ENCODE data around the gene GTF2A1. TPM values are rescaled to one million over a fixed set of nuclear protein-coding genes. Genes with fewer than 3 reads are reported as not detected.

GTF2A1 gene
- total RNA-seq, 1 experiment from 2014 or later: 24.4 TPM

- H3K9me2 ChIP-seq (replicated peaks; ENCODE audit: low read length): no peaks in the 10 kb centered on the region
- H2AFZ ChIP-seq (ENCODE audit: low read length): no peak overlapping the region
- no TSS peak for BruUV-seq (replicated peaks)
- ChIA-PET POLR2A (ENCODE audit: unreplicated experiment) (no interaction called here), CTCF (no interaction called here)
- H3K27ac ChIP-seq (ENCODE audit: low read length): no peak overlapping the region
- no peaks in the 10 kb centered on the region for H3F3A ChIP-seq (ENCODE audit: low read length, unreplicated experiment)
- H3K4me1 ChIP-seq (ENCODE audit: insufficient read depth, low read length): peaks cover 18% of the 10 kb centered on the region
- no peaks in the 10 kb centered on the region for H3K27me3 ChIP-seq (ENCODE audit: low read length)
- DNase-seq (no peak), ATAC-seq (no peak)
- no peaks in the 10 kb centered on the region for H3K36me3 ChIP-seq (ENCODE audit: low read depth, low read length)
- H3K79me2 ChIP-seq (ENCODE audit: low read length): no peaks in the 10 kb centered on the region
- H3K4me2 ChIP-seq (ENCODE audit: low read length): no peak overlapping the region
- H4K20me1 ChIP-seq (ENCODE audit: low read length): no peaks in the 10 kb centered on the region
- no peaks in the 10 kb centered on the region for H3K9me3 ChIP-seq (ENCODE audit: low read length)
- intact Hi-C loops (cut with micrococcal nuclease): no loop called here
- no peak overlapping the region for H3K4me3 ChIP-seq (ENCODE audit: low read length)
- TF ChIP-seq EZH2 (IDR thresholded peaks at IDR 0.05; ENCODE audit: low read length, unreplicated experiment): no peak
- TF ChIP-seq EZH2phosphoT487 (IDR thresholded peaks at IDR 0.05; ENCODE audit: borderline replicate concordance, low read length): no peak
- TF ChIP-seq, protein P1, sequence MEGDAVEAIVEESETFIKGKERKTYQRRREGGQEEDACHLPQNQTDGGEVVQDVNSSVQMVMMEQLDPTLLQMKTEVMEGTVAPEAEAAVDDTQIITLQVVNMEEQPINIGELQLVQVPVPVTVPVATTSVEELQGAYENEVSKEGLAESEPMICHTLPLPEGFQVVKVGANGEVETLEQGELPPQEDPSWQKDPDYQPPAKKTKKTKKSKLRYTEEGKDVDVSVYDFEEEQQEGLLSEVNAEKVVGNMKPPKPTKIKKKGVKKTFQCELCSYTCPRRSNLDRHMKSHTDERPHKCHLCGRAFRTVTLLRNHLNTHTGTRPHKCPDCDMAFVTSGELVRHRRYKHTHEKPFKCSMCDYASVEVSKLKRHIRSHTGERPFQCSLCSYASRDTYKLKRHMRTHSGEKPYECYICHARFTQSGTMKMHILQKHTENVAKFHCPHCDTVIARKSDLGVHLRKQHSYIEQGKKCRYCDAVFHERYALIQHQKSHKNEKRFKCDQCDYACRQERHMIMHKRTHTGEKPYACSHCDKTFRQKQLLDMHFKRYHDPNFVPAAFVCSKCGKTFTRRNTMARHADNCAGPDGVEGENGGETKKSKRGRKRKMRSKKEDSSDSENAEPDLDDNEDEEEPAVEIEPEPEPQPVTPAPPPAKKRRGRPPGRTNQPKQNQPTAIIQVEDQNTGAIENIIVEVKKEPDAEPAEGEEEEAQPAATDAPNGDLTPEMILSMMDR (conservative IDR thresholded peaks at IDR 0.05; ENCODE audit: low read depth, low read length): no peak
- H3K9ac ChIP-seq (ENCODE audit: low read length): no peak overlapping the region
Measured at GRCh38 chr14:81265636-81266169, 44.9 kb upstream of the GTF2A1 start.

DNA sequence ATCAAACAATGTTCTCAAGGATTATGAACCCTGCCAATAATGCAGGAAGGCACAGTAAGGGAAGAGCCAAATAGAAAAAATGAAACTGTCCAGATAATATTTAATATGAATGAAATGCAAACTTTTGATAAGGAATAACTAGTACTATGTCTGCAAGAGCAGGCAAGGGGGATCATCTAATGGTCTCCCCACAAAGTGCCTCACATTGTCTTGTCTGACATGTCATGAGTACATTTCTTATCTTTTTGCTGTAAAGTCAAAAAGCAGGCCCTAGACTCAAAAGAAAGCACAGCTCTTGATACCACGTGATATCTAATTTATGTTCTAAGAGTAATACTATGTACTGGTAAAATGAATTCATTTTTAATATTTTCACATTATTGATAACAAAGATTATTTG is 43.9 kb upstream of the GTF2A1 start:
- Histone ChIP-seq H3K36me3 (ENCODE audit: low read depth, low read length) (no peaks in the 10 kb centered on the region), H3K9me2 (replicated peaks; ENCODE audit: low read length) (no peaks in the 10 kb centered on the region), H3K9me3 (ENCODE audit: low read length) (no peaks in the 10 kb centered on the region), H4K20me1 (ENCODE audit: low read length) (no peaks in the 10 kb centered on the region), H3K79me2 (ENCODE audit: low read length) (no peaks in the 10 kb centered on the region), H3K4me2 (ENCODE audit: low read length) (no peak overlapping the region), H2AFZ (ENCODE audit: low read length) (no peak overlapping the region), H3K4me1 (ENCODE audit: insufficient read depth, low read length) (peaks cover 18% of the 10 kb centered on the region), H3K4me3 (ENCODE audit: low read length) (no peak overlapping the region), H3K27me3 (ENCODE audit: low read length) (no peaks in the 10 kb centered on the region), H3K9ac (ENCODE audit: low read length) (no peak overlapping the region), H3K27ac (ENCODE audit: low read length) (no peak overlapping the region), H3F3A (ENCODE audit: low read length, unreplicated experiment) (no peaks in the 10 kb centered on the region)
- ChIA-PET POLR2A (ENCODE audit: unreplicated experiment) (no interaction called here), CTCF (no interaction called here)
- intact Hi-C loops (cut with micrococcal nuclease): no loop called here
- DNase-seq: no peak
- no TSS peak for BruUV-seq (replicated peaks)
- TF ChIP-seq, protein P1 (conservative IDR thresholded peaks at IDR 0.05; ENCODE audit: low read depth, low read length): no peak
- no peak for TF ChIP-seq EZH2 (IDR thresholded peaks at IDR 0.05; ENCODE audit: low read length, unreplicated experiment)
- no peak for TF ChIP-seq EZH2phosphoT487 (IDR thresholded peaks at IDR 0.05; ENCODE audit: borderline replicate concordance, low read length)
- ATAC-seq: no peak

- ChIA-PET CTCF (no interaction called here), POLR2A (ENCODE audit: unreplicated experiment) (no interaction called here)
- TF ChIP-seq EZH2 (IDR thresholded peaks at IDR 0.05; ENCODE audit: low read length, unreplicated experiment) (no peak), EZH2phosphoT487 (IDR thresholded peaks at IDR 0.05; ENCODE audit: borderline replicate concordance, low read length) (no peak)
- TF ChIP-seq, protein P1 (conservative IDR thresholded peaks at IDR 0.05; ENCODE audit: low read depth, low read length): no peak
- Histone ChIP-seq H2AFZ (ENCODE audit: low read length) (no peak overlapping the region), H3K4me1 (ENCODE audit: insufficient read depth, low read length) (peaks cover 14% of the 10 kb centered on the region), H3F3A (ENCODE audit: low read length, unreplicated experiment) (no peaks in the 10 kb centered on the region), H3K9ac (ENCODE audit: low read length) (no peak overlapping the region), H3K9me2 (replicated peaks; ENCODE audit: low read length) (no peaks in the 10 kb centered on the region), H3K4me2 (ENCODE audit: low read length) (no peak overlapping the region), H3K79me2 (ENCODE audit: low read length) (no peaks in the 10 kb centered on the region), H3K27ac (ENCODE audit: low read length) (no peak overlapping the region), H4K20me1 (ENCODE audit: low read length) (no peaks in the 10 kb centered on the region), H3K4me3 (ENCODE audit: low read length) (no peak overlapping the region), H3K27me3 (ENCODE audit: low read length) (no peaks in the 10 kb centered on the region), H3K36me3 (ENCODE audit: low read depth, low read length) (no peaks in the 10 kb centered on the region), H3K9me3 (ENCODE audit: low read length) (no peaks in the 10 kb centered on the region)
- ATAC-seq (no peak), DNase-seq (no peak)
- intact Hi-C loops (cut with micrococcal nuclease): no loop called here
- no TSS peak for BruUV-seq (replicated peaks)
Measured at GRCh38 chr14:81263777-81264410, 43.1 kb upstream of the GTF2A1 start.
